HL-60 (cell line): ENCODE data around the gene MIER1.

Experiments
- DNase-seq, 2 experiments: peaks; one replicate each; pipeline ENCODE4 v3.0.0-alpha.2; 2010 to 2020; ENCODE audit warnings: low read depth in 1 of 2, low spot score in 1 of 2
- H3K27ac ChIP-seq: fragments of 250-450 bp; sonication (Bioruptor Pico); replicated peaks from 2 replicates; pipeline ENCODE4 v1.5.1; 2020; ENCODE audit warnings: mild to moderate bottlenecking, moderate library complexity
- H3K27me3 ChIP-seq: fragments of 250-450 bp; sonication (Bioruptor Pico); 2 replicates; pipeline ENCODE4 v1.5.1; 2021; ENCODE audit warnings: mild to moderate bottlenecking, moderate library complexity; ENCODE audit not compliant: insufficient read depth, poor library complexity, severe bottlenecking
- H3K4me3 ChIP-seq: replicated peaks from 2 replicates; pipeline ENCODE4 v1.5.1; 2011; ENCODE audit warnings: mild to moderate bottlenecking, control low read depth, low read length; ENCODE audit not compliant: insufficient read depth
- GABPA ChIP-seq: IDR thresholded peaks from 2 replicates; pipeline ENCODE4 v1.6.1; 2012; ENCODE audit warnings: low read depth
- POLR2AphosphoS5 ChIP-seq: IDR thresholded peaks from 2 replicates; pipeline ENCODE4 v1.6.1; 2012; ENCODE audit warnings: low read depth
- SPI1 ChIP-seq: IDR thresholded peaks from 2 replicates; pipeline ENCODE4 v1.6.1; 2012; ENCODE audit warnings: low read depth, mild to moderate bottlenecking, borderline replicate concordance
- TF ChIP-seq, protein P1 (sequence below): IDR thresholded peaks from 2 replicates; pipeline ENCODE4 v1.6.1; 2012; ENCODE audit warnings: low read depth; ENCODE audit not compliant: insufficient replicate concordance
- TF ChIP-seq, protein P2 (sequence below): IDR thresholded peaks from one replicate; pipeline ENCODE4 v1.5.1; 2011; ENCODE audit warnings: low read length, control low read depth, inconsistent platforms; ENCODE audit not compliant: insufficient read depth

MIER1 gene

DNA sequence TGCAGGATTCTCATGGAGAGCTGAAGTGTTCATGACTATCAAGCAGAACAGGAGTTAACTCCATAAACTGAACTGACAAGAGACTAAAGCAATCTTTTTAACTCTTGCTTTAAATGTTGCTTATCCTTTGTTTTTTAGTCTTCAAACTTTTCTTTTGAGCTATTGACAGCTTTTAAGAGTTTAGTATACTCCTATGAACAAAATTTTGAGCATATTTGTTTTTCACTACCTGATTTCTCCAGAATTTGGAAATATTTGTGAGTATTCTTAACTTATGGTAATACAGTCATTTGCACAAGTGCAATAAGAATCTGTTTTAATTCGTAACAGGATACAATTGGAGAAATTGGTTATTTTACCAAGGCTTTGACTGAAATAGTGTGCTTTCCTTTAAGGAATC lies 7.3 kb upstream of the MIER1 start:
- TF ChIP-seq SPI1 (no peak), POLR2AphosphoS5 (no peak), GABPA (no peak)
- TF ChIP-seq, protein P1, sequence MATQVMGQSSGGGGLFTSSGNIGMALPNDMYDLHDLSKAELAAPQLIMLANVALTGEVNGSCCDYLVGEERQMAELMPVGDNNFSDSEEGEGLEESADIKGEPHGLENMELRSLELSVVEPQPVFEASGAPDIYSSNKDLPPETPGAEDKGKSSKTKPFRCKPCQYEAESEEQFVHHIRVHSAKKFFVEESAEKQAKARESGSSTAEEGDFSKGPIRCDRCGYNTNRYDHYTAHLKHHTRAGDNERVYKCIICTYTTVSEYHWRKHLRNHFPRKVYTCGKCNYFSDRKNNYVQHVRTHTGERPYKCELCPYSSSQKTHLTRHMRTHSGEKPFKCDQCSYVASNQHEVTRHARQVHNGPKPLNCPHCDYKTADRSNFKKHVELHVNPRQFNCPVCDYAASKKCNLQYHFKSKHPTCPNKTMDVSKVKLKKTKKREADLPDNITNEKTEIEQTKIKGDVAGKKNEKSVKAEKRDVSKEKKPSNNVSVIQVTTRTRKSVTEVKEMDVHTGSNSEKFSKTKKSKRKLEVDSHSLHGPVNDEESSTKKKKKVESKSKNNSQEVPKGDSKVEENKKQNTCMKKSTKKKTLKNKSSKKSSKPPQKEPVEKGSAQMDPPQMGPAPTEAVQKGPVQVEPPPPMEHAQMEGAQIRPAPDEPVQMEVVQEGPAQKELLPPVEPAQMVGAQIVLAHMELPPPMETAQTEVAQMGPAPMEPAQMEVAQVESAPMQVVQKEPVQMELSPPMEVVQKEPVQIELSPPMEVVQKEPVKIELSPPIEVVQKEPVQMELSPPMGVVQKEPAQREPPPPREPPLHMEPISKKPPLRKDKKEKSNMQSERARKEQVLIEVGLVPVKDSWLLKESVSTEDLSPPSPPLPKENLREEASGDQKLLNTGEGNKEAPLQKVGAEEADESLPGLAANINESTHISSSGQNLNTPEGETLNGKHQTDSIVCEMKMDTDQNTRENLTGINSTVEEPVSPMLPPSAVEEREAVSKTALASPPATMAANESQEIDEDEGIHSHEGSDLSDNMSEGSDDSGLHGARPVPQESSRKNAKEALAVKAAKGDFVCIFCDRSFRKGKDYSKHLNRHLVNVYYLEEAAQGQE, result no peak
- TF ChIP-seq, protein P2, sequence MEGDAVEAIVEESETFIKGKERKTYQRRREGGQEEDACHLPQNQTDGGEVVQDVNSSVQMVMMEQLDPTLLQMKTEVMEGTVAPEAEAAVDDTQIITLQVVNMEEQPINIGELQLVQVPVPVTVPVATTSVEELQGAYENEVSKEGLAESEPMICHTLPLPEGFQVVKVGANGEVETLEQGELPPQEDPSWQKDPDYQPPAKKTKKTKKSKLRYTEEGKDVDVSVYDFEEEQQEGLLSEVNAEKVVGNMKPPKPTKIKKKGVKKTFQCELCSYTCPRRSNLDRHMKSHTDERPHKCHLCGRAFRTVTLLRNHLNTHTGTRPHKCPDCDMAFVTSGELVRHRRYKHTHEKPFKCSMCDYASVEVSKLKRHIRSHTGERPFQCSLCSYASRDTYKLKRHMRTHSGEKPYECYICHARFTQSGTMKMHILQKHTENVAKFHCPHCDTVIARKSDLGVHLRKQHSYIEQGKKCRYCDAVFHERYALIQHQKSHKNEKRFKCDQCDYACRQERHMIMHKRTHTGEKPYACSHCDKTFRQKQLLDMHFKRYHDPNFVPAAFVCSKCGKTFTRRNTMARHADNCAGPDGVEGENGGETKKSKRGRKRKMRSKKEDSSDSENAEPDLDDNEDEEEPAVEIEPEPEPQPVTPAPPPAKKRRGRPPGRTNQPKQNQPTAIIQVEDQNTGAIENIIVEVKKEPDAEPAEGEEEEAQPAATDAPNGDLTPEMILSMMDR, result no peak
- Histone ChIP-seq H3K27me3 (no peaks in the 10 kb centered on the region), H3K4me3 (no peak overlapping the region), H3K27ac (no peak overlapping the region)
- DNase-seq, result no peak

DNA sequence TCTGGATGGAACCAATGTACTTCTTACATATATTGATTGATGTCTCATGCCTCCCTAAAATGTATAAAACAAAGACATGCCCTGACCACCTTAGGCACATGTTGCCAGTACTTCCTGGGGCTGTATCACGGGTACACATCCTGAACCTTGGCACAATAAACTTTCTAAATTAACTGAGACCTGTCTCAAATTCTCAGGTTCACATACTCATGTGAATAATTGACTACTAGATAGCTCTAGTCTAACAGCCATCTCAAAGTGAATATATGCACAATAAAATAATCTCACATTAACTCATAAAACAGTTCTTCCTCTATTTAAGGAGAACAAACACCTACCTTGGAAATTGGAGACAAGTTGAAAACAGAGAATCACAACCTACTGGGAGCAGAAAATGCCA lies 5.7 kb upstream of the MIER1 start:
- TF ChIP-seq GABPA (no peak), SPI1 (no peak), POLR2AphosphoS5 (no peak)
- TF ChIP-seq, protein P2, result no peak
- TF ChIP-seq, protein P1, result no peak

DNA sequence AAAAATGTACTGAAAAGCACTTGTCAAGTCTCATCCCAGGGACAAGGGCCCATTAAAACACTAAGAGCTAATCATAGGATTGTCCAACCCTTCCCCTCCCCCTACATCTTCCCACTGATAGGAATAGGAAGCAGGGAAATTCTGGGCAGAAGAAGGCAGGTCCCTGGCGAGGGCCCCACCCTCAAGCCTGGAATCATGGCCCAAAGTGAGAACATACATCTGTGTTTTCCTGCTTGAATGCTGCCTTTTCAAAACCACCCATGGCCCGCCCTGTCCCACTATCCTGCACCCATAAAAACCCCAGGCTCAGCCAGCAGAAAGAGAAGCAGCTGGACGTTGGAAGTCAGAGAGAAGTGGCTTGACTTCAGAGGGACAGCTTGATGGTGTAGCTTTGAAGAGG lies 5.0 kb upstream of the MIER1 start:
- Histone ChIP-seq H3K27ac (no peak overlapping the region), H3K27me3 (no peaks in the 10 kb centered on the region), H3K4me3 (no peak overlapping the region)
- TF ChIP-seq POLR2AphosphoS5 (no peak), SPI1 (no peak), GABPA (no peak)
- TF ChIP-seq, protein P1, result no peak
- no peak for DNase-seq

More for the DNA sequence above, 5.7 kb upstream of the MIER1 start:
- no peak overlapping the region for H3K27ac ChIP-seq
- no peak for DNase-seq
- no peaks in the 10 kb centered on the region for H3K27me3 ChIP-seq
- no peak overlapping the region for H3K4me3 ChIP-seq

DNA sequence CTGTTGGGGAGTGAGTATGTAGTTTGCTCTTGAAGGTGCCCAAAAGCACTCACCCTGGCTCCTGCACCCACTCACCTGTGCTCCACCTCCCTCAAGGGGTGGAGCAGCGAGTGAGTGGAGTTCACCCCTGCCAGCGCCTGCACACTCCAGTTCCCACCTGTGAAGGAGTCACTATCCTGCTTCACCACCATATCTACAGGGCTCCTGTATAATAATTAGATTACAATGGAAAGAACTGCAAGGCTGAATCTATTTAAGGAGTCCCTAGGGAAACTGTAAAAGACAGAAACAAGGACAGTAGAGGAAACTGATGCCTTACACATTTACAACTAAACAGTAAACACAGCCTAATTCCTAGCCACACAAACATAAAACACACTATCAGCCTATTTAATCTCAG lies 4.2 kb upstream of the MIER1 start:
- no peak overlapping the region for H3K27ac ChIP-seq
- TF ChIP-seq, protein P1, result no peak
- TF ChIP-seq GABPA (no peak), SPI1 (no peak), POLR2AphosphoS5 (no peak)
- TF ChIP-seq, protein P2, result no peak
- H3K27me3 ChIP-seq, result no peaks in the 10 kb centered on the region
- DNase-seq, result no peak
- H3K4me3 ChIP-seq, result no peak overlapping the region
